ENCODE results near the gene NUP153. TPM values are rescaled to one million over a fixed set of nuclear protein-coding genes. Genes with fewer than 3 reads are reported as not detected.
A peak's percentile ranks its signal among the peaks of the same experiment; 100 is the strongest.
"Not testable (repeated sequence)": the region's sequence is repeated elsewhere in the genome, so short reads cannot be mapped to it uniquely, and the experiment has no call there.

NUP153 gene
- total and polyA plus RNA-seq, 8 donors, result 3.8 to 17.4 (median 11.0) TPM

GRCh38 chr6:17585766-17586490, 120.8 kb downstream of the NUP153 start:
- 57 to 65% methylated on average over 7 of the region's 7 CpGs for whole genome bisulfite sequencing, 2 donors
- Histone ChIP-seq H3K4me1 (no peaks in the 10 kb centered on the region), H3K36me3 (no peaks in the 10 kb centered on the region), H3K9me3 (no peaks in the 10 kb centered on the region), H3K27me3 (no peaks in the 10 kb centered on the region), H3K4me3 (no peak overlapping the region), H3K27ac (no peak overlapping the region)
- FAIRE-seq, result no peak
- DNase-seq, result no peak
- ATAC-seq, result peak in 3 of 4 donors; percentile 11 to 49 (median 24)
- TF ChIP-seq, protein P1, sequence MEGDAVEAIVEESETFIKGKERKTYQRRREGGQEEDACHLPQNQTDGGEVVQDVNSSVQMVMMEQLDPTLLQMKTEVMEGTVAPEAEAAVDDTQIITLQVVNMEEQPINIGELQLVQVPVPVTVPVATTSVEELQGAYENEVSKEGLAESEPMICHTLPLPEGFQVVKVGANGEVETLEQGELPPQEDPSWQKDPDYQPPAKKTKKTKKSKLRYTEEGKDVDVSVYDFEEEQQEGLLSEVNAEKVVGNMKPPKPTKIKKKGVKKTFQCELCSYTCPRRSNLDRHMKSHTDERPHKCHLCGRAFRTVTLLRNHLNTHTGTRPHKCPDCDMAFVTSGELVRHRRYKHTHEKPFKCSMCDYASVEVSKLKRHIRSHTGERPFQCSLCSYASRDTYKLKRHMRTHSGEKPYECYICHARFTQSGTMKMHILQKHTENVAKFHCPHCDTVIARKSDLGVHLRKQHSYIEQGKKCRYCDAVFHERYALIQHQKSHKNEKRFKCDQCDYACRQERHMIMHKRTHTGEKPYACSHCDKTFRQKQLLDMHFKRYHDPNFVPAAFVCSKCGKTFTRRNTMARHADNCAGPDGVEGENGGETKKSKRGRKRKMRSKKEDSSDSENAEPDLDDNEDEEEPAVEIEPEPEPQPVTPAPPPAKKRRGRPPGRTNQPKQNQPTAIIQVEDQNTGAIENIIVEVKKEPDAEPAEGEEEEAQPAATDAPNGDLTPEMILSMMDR (IDR thresholded peaks at IDR 0.05), result peak in 1 of 4 donors; percentile 14
- intact Hi-C loops (cut with DNase I), result loop anchor here in 1 of 3 donors (10.0 kb wide), 1 partner anchor 431 kb away; no protein-coding TSS in a partner anchor

- TF ChIP-seq, protein P1 (IDR thresholded peaks at IDR 0.05), result peak; percentile 15 to 59 (median 48)
- H3K4me3 ChIP-seq, result peak overlapping the region in 1 of 4 donors; percentile 16
- ATAC-seq, result peak; percentile 72 to 92 (median 86)
- H3K4me1 ChIP-seq, result no peaks in the 10 kb centered on the region
- peak; percentile 91 for FAIRE-seq
- WGBS, 2 donors, result 3 to 6% methylated on average over 7 of the region's 7 CpGs
- DNase-seq, result peak in 3 of 6 donors; percentile 35 to 37 (median 36)
- peak overlapping the region in 1 of 4 donors; percentile 31 for H3K27ac ChIP-seq
- intact Hi-C loops (cut with DNase I), result loop anchor here (5.0 to 10.0 kb wide), 2 partner anchors 427 to 430 kb away; no protein-coding TSS in a partner anchor
- H3K27me3 ChIP-seq, result no peaks in the 10 kb centered on the region
- no peaks in the 10 kb centered on the region for H3K9me3 ChIP-seq
- H3K36me3 ChIP-seq, result no peaks in the 10 kb centered on the region
Measured at GRCh38 chr6:17584241-17584803, 122.4 kb downstream of the NUP153 start.

DNA sequence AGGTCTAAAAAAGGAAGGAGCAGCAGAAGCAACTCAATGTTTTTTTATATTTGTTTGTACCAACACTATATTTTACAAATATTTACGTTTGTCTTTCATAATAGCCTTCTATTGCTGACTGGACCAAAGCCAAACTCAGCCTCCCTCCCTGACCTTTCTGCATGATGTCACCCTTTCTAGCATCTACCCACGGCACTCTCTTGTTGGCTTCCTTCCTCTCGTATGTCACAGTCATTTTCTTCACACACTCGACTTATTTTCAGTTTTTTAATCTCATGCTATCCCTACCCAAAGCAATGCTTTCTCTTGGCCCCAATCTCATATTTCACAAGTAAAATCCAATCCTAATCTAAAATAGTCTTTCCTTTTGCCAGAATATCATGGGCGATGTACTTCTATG, 122.9 kb downstream of the NUP153 start:
- DNase-seq, result no peak
- Histone ChIP-seq H3K27me3 (no peaks in the 10 kb centered on the region), H3K27ac (peak overlapping the region in 1 of 4 donors; percentile 31), H3K4me1 (no peaks in the 10 kb centered on the region), H3K9me3 (no peaks in the 10 kb centered on the region), H3K4me3 (no peak overlapping the region), H3K36me3 (no peaks in the 10 kb centered on the region)
- no peak for FAIRE-seq
- intact Hi-C loops (cut with DNase I), result loop anchor here (5.0 to 10.0 kb wide), 2 partner anchors 427 to 429 kb away; no protein-coding TSS in a partner anchor
- peak in 1 of 4 donors; percentile 1 for ATAC-seq
- WGBS, 2 donors, result 15 to 18% methylated on average over 5 of the region's 5 CpGs
- TF ChIP-seq, protein P1 (IDR thresholded peaks at IDR 0.05), result no peak

DNA sequence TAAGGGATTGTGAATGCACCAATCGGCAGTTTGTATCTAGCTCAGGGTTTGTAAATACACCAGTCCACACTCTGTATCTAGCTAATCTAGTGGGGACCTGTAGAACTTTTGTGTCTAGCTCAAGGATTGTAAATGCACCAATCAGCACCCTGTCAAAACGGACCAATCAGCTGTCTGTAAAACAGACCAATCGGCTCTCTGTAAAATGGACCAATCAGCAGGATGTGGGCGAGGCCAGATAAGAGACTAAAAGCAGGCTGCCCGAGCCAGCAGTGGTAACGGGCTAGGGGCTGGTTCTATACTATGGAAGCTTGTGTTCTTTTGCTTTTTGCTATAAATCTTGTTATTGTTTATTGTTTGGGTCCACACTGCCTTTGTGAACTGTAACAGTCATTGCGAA, 125.4 kb downstream of the NUP153 start:
- not testable (repeated sequence) for H3K4me1 ChIP-seq, DNase-seq, H3K27ac ChIP-seq, FAIRE-seq, ATAC-seq, H3K36me3 ChIP-seq, H3K27me3 ChIP-seq, H3K9me3 ChIP-seq, H3K4me3 ChIP-seq
- WGBS, 2 donors, result 79 to 85% methylated on average over 7 of the region's 7 CpGs
- intact Hi-C loops (cut with DNase I), result loop anchor here (5.0 to 10.0 kb wide), 2 partner anchors 424 to 426 kb away; no protein-coding TSS in a partner anchor

DNA sequence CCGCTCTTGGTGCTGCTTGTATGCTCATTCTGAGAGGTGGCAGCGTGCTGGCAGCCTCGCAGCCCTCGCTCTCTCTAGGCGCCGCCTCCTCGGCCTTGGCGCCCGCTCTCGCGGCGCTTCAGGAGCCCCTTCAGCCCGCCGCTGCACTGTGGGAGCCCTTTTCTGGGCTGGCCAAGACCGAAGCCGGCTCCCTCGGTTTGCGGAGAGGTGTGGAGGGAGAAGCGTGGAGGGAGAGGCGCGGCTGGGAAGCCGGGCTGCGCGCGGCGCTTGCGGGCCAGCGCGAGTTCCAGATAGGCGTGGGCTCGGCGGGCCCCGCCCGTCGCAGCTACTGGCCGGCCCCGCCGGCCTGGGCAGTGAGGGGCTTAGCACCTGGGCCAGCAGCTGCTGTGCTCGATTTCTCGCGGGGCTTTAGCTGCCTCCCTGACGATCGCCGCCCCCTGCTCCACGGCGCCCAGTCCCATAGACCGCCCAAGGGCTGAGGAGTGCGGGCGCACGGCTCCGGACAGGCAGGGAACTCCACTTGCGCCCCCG, 126.1 kb downstream of the NUP153 start:
- no peaks in the 10 kb centered on the region for H3K36me3 ChIP-seq
- H3K27me3 ChIP-seq, result no peaks in the 10 kb centered on the region
- no peaks in the 10 kb centered on the region for H3K9me3 ChIP-seq
- H3K4me3 ChIP-seq, result peak overlapping the region; percentile 19 to 61 (median 32)
- WGBS, 2 donors, result 11 to 15% methylated on average over 52 to 53 of the region's 53 CpGs
- H3K4me1 ChIP-seq, result no peaks in the 10 kb centered on the region
- ATAC-seq (peak; percentile 77 to 87 (median 84)), FAIRE-seq (no peak), DNase-seq (peak; percentile 36 to 74 (median 58))
- TF ChIP-seq, protein P1 (IDR thresholded peaks at IDR 0.05), result no peak
- no peak overlapping the region for H3K27ac ChIP-seq
- intact Hi-C loops (cut with DNase I), result loop anchor here (5.0 to 10.0 kb wide), 2 partner anchors 423 to 426 kb away; no protein-coding TSS in a partner anchor

All from pancreas (tissue), 10 donors.